Measurements from ENCODE around the gene LRP11. TPM values are rescaled to one million over a fixed set of nuclear protein-coding genes. Genes with fewer than 3 reads are reported as not detected.
A peak's percentile ranks its signal among the peaks of the same experiment; 100 is the strongest.
"Not testable (repeated sequence)": the region's sequence is repeated elsewhere in the genome, so short reads cannot be mapped to it uniquely, and the experiment has no call there.

Gene LRP11
- total and polyA plus RNA-seq, 2 of the 13 experiments (the other 11 are each of a cell fraction or from before 2014, with no cell fraction given) = 32.4 to 48.9 TPM

DNA sequence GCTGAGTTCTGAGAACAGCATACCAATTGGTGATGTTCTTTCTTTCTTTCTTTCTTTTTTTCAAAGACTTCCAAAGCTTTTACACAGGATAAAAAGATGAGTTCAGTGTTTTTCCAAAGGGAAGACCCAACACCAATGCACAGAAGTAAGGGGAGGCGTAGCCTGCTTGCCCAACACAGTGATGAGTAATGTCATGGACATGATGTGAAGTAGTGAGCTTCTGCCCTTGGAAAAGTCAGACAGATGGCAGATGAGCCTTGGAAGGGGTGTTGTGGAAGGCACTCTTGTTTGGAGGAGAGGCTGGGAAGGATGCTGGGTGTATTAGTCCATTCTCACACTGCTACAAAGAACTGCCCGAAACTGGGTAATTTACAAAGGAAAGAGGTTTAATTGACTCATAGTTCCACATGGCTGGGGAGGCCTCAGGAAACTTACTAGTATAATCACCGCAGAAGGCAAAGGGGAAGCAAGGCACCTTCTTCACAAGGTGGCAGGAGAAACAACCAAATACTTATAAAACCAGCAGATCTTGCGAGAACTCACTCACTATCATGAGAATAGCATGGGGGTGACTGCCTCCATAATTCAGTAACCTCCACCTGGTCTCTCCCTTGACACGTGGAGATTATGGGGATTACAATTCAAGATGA is 12.6 kb downstream of the LRP11 start (continued):
- no peak for TF ChIP-seq IRX3 (CRISPR knock-in tag; IDR thresholded peaks at IDR 0.05; ENCODE audit: borderline replicate concordance, low read depth)

DNA sequence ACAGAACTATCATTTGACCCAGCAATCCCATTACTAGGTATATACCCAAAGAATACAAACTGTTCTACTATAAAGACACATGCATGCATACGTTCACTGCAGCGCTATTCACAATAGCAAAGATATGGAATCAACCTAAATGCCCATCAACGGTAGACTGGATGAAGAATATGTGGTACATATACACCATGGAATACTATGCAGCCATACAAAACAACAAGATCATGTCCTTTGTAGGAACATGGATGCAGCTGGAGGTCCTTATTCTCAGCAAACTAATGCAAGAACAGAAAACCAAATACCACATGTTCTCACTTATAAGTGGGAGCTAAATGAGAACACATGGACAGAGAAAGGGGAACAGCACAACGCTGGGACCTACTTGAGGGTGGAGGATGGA is 15.8 kb downstream of the LRP11 start:
- H3K27ac ChIP-seq (ENCODE audit: extremely low read length, insufficient read depth, low read length); H3K4me3 ChIP-seq (replicated peaks in 1 of 3; ENCODE audit: insufficient read depth in 1 of 3, low read depth in 2 of 3, low read length in 3 of 3); H3K79me2 ChIP-seq (ENCODE audit: insufficient read depth, low read length); CTCF ChIA-PET (ENCODE audit: low intra/inter-chr PET ratio, low total read pairs); H3K9ac ChIP-seq (ENCODE audit: insufficient read depth, low read depth, low read length); H3K9me3 ChIP-seq (ENCODE audit: low read length); FAIRE-seq; H4K20me1 ChIP-seq (ENCODE audit: insufficient read depth, low read length); BruUV-seq (replicated peaks); DNase-seq (ENCODE audit: low spot score); H3K4me2 ChIP-seq (ENCODE audit: low read depth, low read length); intact Hi-C loops (cut with micrococcal nuclease; ENCODE audit: unreplicated experiment); ATAC-seq; H3K27me3 ChIP-seq (ENCODE audit: control insufficient read depth in 1 of 2, insufficient read depth in 2 of 2, low read length in 2 of 2); H2AFZ ChIP-seq (ENCODE audit: low read length): not testable (repeated sequence)
- over 99% methylated on average over 4 of the region's 4 CpGs for WGBS (ENCODE audit: low lambda C conversion rate)
- in situ Hi-C loops (cut with HindIII; ENCODE audit: extremely low pct_ligation_motif_present, low pct_unique_long_range_greater_than_20kb) = loop anchor here (10.0 kb wide), 1 partner anchor 156 kb away; no protein-coding TSS in a partner anchor
- peaks cover 0 to 31% of the 10 kb centered on the region in 2 experiments; a peak in 3 of 5 replicates for H3K36me3 ChIP-seq (replicated peaks in 1 of 2; ENCODE audit: control insufficient read depth in 1 of 2, insufficient read depth in 2 of 2, low read length in 2 of 2)
- H3K4me1 ChIP-seq (ENCODE audit: insufficient read depth, low read length) = peaks cover 33% of the 10 kb centered on the region
- POLR2A ChIA-PET = interaction anchor here (3.3 kb wide), 1 partner anchor 14 kb away, joined by 56 read pairs; the partner anchor contains the start of gene LRP11

DNA sequence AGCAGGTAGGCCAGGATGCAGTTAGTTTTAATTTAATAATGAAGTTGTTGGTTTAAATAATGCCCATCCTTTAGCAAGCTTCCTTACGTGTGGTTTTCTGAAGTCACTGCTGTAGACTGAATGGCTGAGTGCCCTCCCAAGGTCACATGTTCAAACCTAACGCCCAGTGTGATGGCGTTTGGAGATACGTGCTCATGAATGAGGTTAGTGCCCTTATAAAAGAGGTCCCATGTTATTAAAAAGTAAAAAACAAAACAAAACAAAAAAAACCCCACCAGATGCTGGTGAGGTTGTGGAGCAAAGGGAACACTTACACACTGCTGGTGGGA is 16.3 kb downstream of the LRP11 start:
- intact Hi-C loops (cut with micrococcal nuclease; ENCODE audit: unreplicated experiment) = loop anchor here (1.0 kb wide), 1 partner anchor 12 kb away; no protein-coding TSS in a partner anchor
- Histone ChIP-seq H3K27me3 (ENCODE audit: control insufficient read depth in 1 of 2, insufficient read depth in 2 of 2, low read length in 2 of 2) (no peaks in the 10 kb centered on the region), H3K9me3 (ENCODE audit: low read length) (no peaks in the 10 kb centered on the region), H3K27ac (ENCODE audit: extremely low read length, insufficient read depth, low read length) (no peak overlapping the region), H4K20me1 (ENCODE audit: insufficient read depth, low read length) (peaks cover 6% of the 10 kb centered on the region; the same call in 1 of the 2 replicates), H3K79me2 (ENCODE audit: insufficient read depth, low read length) (no peaks in the 10 kb centered on the region), H3K36me3 (replicated peaks in 1 of 2; ENCODE audit: control insufficient read depth in 1 of 2, insufficient read depth in 2 of 2, low read length in 2 of 2) (peaks cover 0 to 31% of the 10 kb centered on the region in 2 experiments; a peak in 3 of 5 replicates), H3K4me3 (replicated peaks in 1 of 3; ENCODE audit: insufficient read depth in 1 of 3, low read depth in 2 of 3, low read length in 3 of 3) (no peak overlapping the region), H3K4me2 (ENCODE audit: low read depth, low read length) (no peak overlapping the region), H3K9ac (ENCODE audit: insufficient read depth, low read depth, low read length) (no peak overlapping the region), H3K4me1 (ENCODE audit: insufficient read depth, low read length) (peaks cover 33% of the 10 kb centered on the region), H2AFZ (ENCODE audit: low read length) (no peak overlapping the region)
- TF ChIP-seq, protein P1, sequence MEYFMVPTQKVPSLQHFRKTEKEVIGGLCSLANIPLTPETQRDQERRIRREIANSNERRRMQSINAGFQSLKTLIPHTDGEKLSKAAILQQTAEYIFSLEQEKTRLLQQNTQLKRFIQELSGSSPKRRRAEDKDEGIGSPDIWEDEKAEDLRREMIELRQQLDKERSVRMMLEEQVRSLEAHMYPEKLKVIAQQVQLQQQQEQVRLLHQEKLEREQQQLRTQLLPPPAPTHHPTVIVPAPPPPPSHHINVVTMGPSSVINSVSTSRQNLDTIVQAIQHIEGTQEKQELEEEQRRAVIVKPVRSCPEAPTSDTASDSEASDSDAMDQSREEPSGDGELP (IDR thresholded peaks at IDR 0.05; ENCODE audit: borderline replicate concordance, low read depth) = no peak
- TF ChIP-seq HDAC1 (CRISPR knock-in tag; IDR thresholded peaks at IDR 0.05) (0 out of 2 replicates have a peak, but pooled peaks have one; percentile 9), CBFB (CRISPR knock-in tag; IDR thresholded peaks at IDR 0.05) (no peak)
- TF ChIP-seq, protein P2, sequence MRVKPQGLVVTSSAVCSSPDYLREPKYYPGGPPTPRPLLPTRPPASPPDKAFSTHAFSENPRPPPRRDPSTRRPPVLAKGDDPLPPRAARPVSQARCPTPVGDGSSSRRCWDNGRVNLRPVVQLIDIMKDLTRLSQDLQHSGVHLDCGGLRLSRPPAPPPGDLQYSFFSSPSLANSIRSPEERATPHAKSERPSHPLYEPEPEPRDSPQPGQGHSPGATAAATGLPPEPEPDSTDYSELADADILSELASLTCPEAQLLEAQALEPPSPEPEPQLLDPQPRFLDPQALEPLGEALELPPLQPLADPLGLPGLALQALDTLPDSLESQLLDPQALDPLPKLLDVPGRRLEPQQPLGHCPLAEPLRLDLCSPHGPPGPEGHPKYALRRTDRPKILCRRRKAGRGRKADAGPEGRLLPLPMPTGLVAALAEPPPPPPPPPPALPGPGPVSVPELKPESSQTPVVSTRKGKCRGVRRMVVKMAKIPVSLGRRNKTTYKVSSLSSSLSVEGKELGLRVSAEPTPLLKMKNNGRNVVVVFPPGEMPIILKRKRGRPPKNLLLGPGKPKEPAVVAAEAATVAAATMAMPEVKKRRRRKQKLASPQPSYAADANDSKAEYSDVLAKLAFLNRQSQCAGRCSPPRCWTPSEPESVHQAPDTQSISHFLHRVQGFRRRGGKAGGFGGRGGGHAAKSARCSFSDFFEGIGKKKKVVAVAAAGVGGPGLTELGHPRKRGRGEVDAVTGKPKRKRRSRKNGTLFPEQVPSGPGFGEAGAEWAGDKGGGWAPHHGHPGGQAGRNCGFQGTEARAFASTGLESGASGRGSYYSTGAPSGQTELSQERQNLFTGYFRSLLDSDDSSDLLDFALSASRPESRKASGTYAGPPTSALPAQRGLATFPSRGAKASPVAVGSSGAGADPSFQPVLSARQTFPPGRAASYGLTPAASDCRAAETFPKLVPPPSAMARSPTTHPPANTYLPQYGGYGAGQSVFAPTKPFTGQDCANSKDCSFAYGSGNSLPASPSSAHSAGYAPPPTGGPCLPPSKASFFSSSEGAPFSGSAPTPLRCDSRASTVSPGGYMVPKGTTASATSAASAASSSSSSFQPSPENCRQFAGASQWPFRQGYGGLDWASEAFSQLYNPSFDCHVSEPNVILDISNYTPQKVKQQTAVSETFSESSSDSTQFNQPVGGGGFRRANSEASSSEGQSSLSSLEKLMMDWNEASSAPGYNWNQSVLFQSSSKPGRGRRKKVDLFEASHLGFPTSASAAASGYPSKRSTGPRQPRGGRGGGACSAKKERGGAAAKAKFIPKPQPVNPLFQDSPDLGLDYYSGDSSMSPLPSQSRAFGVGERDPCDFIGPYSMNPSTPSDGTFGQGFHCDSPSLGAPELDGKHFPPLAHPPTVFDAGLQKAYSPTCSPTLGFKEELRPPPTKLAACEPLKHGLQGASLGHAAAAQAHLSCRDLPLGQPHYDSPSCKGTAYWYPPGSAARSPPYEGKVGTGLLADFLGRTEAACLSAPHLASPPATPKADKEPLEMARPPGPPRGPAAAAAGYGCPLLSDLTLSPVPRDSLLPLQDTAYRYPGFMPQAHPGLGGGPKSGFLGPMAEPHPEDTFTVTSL (CRISPR knock-in tag; IDR thresholded peaks at IDR 0.05; ENCODE audit: borderline replicate concordance) = 0 out of 2 replicates have a peak, but pooled peaks have one; percentile 4
- WGBS (ENCODE audit: low lambda C conversion rate) = 94% methylated on average over 4 of the region's 4 CpGs
- POLR2A ChIA-PET = interaction anchor here (1.5 to 3.3 kb wide), 2 partner anchors 14 to 17 kb away, joined by 6 to 56 read pairs; partner anchors contain the start of gene LRP11
- in situ Hi-C loops (cut with HindIII; ENCODE audit: extremely low pct_ligation_motif_present, low pct_unique_long_range_greater_than_20kb) = loop anchor here (10.0 kb wide), 1 partner anchor 157 kb away; no protein-coding TSS in a partner anchor
- no peak for ATAC-seq
- no TSS peak for BruUV-seq (replicated peaks)
- CTCF ChIA-PET (ENCODE audit: low intra/inter-chr PET ratio, low total read pairs) = no interaction called here
- no peak for DNase-seq (ENCODE audit: low spot score)
- FAIRE-seq = no peak
